Stimulated activated CD4-positive, alpha-beta T cell treated with anti-CD3 and anti-CD28 coated beads, TNF-alpha, amount 100 ng/mL, for 1 hour (primary cell): ENCODE measurements around the gene BATF2.
"Not testable (repeated sequence)": the region's sequence is repeated elsewhere in the genome, so short reads cannot be mapped to it uniquely, and the experiment has no call there.

Source experiments
- DNase-seq, 3 donors: peaks; one replicate each; pipeline ENCODE4 v3.0.0-alpha.2; 2020; ENCODE audit warnings: low read depth in 3 of 3, low spot score in 1 of 3

The BATF2 gene

GRCh38 chr11:65013888-65014725 is 17.3 kb upstream of the BATF2 start, which contains the start of gene ARL2:
TSS of gene ARL2 (plus strand) at chr11:65014160. CDS start at chr11:65014208, 48 bp downstream.
- peak; percentile 61 to 75 (median 70) for DNase-seq

DNA sequence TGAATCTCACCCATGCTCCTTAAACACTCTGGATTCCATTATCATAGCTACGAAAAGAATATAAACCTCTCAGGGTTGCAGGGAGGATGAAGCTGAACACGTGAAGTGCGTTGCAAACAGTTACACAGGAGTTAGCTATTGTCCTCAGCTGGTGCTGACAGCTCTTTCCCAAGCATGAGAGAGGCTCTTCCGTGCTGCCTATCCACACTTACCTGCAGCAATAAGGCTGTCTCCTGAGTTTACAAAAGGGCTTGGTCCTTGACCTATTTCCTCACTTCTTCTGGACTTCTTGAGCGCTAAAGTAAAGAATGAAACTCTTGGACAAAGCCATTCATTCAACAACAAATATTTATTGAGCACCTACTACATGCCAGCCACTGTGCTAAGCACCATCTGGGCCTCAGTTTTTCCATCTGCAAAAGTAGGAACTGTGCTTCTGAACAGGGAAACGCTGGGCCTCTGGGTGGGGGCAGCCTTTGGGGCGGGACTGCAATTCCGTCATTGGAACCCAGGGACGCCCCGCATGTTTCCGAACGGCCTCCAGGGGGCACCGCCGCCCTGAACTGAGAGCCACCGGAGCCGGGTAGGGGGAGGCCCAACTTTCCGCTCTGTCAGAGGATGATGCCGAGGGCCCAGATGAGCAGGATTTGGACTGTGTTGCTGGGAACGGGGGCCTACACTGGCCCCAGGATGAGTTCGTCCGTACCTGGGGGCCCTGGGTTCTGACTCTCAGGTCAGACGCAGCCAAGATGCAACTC is 16.5 kb upstream of the BATF2 start:
- peak; percentile 76 to 82 (median 79) for DNase-seq

DNA sequence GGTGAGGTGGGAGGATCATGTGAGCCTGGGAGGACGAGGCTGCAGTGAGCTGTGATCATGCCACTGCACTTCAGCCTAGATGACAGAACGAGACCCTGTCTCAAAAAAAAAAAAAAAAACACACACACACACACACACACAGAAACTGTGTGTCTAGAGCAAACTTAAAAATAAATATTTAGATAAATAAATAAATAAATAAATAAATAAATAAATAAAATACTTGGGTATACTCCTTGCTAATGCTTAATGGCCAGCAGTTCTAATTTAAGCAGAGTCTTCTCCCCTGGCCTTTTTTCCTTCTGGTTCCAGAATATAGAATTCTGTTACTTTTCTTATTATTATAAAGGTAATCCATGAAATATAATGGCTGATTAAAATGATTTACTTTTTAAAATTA is 12.1 kb upstream of the BATF2 start:
- DNase-seq = no peak

DNA sequence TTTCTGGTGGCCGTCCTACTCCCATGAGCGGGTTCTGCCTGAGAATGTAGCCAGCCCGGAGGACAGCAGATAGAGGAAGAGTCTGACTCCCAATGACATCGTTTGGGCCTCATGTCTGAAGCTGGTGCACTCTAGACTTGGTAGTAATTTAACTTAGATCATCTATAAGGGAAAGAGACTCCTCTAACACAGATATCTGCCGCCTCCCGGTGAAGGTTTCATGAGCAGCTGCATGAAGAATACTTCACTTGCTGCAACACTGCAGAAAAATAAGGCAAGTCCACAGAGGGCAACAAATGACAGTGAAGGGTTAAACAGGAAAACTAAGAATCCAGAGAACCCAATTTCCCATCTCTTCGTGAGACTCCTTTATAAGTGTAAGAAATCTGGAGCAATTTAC is 11.2 kb upstream of the BATF2 start:
- DNase-seq = no peak

GRCh38 chr11:65003968-65004367 is 7.2 kb upstream of the BATF2 start:
- DNase-seq = not testable (repeated sequence)

DNA sequence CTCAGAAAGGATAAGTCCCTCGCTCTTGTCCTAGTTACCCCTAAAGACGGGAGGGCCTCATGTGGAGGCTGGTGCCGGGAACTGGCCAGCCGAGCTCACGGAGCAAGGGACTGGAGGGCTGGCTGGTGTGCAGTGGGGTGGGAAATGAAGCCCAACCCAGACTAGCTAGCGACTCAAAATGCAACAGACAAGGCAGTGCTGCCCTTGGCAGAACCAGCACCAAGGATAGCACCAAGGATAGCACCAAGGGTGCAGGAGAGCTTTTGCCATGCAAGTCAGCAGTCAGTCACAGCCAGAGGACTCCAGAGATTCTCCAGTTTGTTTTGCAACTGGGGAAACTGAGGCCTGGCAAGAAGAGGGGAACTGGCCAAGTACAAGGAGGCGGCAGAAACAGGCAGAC is 6.5 kb upstream of the BATF2 start:
- DNase-seq = no peak

- DNase-seq = no peak
These were observed 5.9 kb upstream of the BATF2 start for GRCh38 chr11:65002706-65003105.

DNA sequence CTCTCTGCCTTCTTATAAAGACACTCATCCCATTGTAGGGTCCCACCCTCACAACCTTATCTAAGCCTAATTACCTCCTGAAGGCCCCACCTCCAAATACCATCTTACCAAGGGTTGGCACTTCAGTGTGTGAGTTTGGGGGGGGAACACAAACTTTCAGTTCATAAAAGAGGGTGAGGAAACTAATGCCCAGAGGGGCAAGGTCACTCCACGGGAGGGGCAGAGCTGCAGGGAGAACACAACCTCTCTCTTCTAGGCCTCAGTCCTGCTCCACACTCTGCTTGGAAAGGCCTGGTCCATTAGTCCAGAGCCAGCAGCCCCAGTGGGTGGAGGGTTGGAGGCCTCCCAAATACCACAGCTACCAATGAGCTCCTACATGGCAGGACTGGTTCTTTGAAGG is 2.7 kb upstream of the BATF2 start:
- DNase-seq = no peak

GRCh38 chr11:64998690-64999431 is 2.1 kb upstream of the BATF2 start:
- no peak for DNase-seq

GRCh38 chr11:64998141-64998540 is 1.4 kb upstream of the BATF2 start:
- DNase-seq = no peak

DNA sequence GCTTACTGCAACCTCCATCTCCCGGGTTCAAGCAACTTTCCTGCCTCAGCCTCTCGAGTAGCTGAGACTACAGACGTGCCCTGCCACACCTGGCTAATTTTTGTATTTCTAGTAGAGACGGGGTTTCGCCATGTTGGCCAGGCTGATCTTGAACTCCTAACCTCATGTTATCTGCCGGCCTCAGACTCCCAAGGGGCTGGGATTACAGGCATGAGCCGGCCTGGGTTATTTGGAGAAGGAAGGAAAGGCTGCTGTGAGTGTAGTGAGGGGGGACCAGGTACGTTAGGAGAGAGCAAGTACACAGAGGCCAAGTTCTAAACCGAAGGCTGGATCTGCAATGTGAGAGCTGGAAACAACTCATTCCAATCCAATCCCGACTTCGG is 453 bp downstream of the BATF2 start:
- no peak for DNase-seq

GRCh38 chr11:64994318-64994717 is 2.5 kb downstream of the BATF2 start:
- no peak for DNase-seq

- no peak for DNase-seq
These were observed 6.4 kb downstream of the BATF2 start for GRCh38 chr11:64990222-64990923.

- DNase-seq = no peak
These were observed 7.4 kb downstream of the BATF2 start for GRCh38 chr11:64989416-64989815.

- DNase-seq = no peak
These were observed 8.5 kb downstream of the BATF2 start for GRCh38 chr11:64987998-64988854.

DNA sequence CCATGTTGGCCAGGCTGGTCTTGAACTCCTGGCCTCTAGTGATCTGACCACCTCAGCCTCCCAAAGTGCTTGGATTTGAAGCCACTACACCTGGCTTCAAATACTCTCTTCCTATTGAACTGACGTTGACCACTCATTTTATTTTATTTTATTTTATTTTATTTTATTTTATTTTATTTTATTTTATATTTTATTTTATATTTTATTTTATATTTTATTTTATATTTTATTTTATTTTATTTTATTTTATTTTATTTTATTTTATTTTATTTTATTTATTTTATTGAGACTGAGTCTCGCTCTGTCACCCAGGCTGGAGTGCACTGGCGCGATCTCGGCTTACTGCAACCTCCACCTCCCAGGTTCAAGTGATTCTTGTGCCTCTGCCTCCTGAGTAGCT is 13.4 kb downstream of the BATF2 start:
- not testable (repeated sequence) for DNase-seq

- no peak for DNase-seq
These were observed 20.1 kb downstream of the BATF2 start for GRCh38 chr11:64976651-64977050.

DNA sequence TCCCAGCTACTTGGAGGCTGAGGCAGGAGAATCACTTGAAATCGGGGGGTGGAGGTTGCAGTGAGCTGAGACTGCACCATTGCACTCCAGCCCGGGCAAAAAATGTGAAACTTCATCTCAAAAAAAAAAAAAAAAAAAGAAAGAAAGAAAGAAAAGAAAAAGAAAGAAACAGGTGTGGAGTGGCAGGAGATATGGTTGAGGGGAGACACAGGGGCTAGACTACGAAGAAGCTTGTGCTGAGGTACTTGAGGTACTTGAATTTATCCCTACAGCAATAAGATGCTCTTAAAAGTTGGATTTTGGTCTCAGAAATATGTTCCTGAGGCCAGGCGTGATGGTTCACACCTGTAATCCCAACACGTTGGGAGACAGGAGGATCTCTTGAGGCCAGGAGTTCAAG is 22.6 kb downstream of the BATF2 start:
- DNase-seq = no peak

GRCh38 chr11:64971421-64972233 is 25.1 kb downstream of the BATF2 start, which contains the start of gene MAJIN:
TSS of gene MAJIN (minus strand) at chr11:64972108. CDS start at chr11:64959405, 12,703 bp downstream.
- DNase-seq = peak; percentile 81 to 87 (median 85)
